ACC112 (cell line): ENCODE results near the gene EXPH5.
"Not testable (repeated sequence)": the region's sequence is repeated elsewhere in the genome, so short reads cannot be mapped to it uniquely, and the experiment has no call there.

Source experiments
- H2AFZ ChIP-seq: fragments of 200-600 bp; sonication (generic); one replicate; pipeline ENCODE4 v1.6.0; 2017; ENCODE audit warnings: antibody characterized with exemption, low read length; ENCODE audit not compliant: unreplicated experiment
- H3K27ac ChIP-seq: fragments of 200-600 bp; sonication (generic); 2 replicates; pipeline ENCODE4 v1.5.1; 2014; ENCODE audit warnings: low read depth, mild to moderate bottlenecking, antibody characterized with exemption, low read length, moderate library complexity
- H3K27me3 ChIP-seq: fragments of 200-600 bp; sonication (generic); 2 replicates; pipeline ENCODE4 v1.6.1; 2014; ENCODE audit warnings: mild to moderate bottlenecking, antibody characterized with exemption, low read length, moderate library complexity, mixed read lengths; ENCODE audit not compliant: insufficient read depth
- H3K36me3 ChIP-seq: fragments of 200-600 bp; sonication (generic); 2 replicates; pipeline ENCODE4 v1.6.1; 2016; ENCODE audit warnings: mild to moderate bottlenecking, antibody characterized with exemption, low read length, moderate library complexity, mixed read lengths; ENCODE audit not compliant: insufficient read depth
- H3K4me1 ChIP-seq: fragments of 200-600 bp; sonication (generic); one replicate; pipeline ENCODE4 v1.6.1; 2016; ENCODE audit warnings: low read length, mixed read lengths; ENCODE audit not compliant: insufficient read depth, unreplicated experiment, control insufficient read depth
- H3K4me3 ChIP-seq: fragments of 200-600 bp; sonication (generic); 2 replicates; pipeline ENCODE4 v1.5.1; 2014; ENCODE audit warnings: mild to moderate bottlenecking, low read depth, low read length
- H3K79me2 ChIP-seq: fragments of 200-600 bp; sonication (generic); one replicate; pipeline ENCODE4 v1.6.0; 2016; ENCODE audit warnings: low read length; ENCODE audit not compliant: control insufficient read depth, unreplicated experiment, insufficient read depth

Gene EXPH5

GRCh38 chr11:108593214-108593922 lies at the start of gene EXPH5:
EXPH5 (minus strand) TSS chr11:108593768; CDS start chr11:108593536, 232 bp downstream.
- H3K27ac ChIP-seq = no peak within 1 kb of the TSS
- peak within 1 kb of the TSS; percentile 95 for H2AFZ ChIP-seq
- no peaks in the 10 kb centered on the region for H3K36me3 ChIP-seq
- H3K79me2 ChIP-seq = no peaks in the 10 kb centered on the region
- H3K4me1 ChIP-seq = peaks cover 4% of the 10 kb centered on the region
- peak within 1 kb of the TSS; percentile 94 for H3K4me3 ChIP-seq
- H3K27me3 ChIP-seq = peaks cover 37% of the 10 kb centered on the region

GRCh38 chr11:108641752-108642151 lies 48.2 kb upstream of the EXPH5 start:
- not testable (repeated sequence) for H2AFZ ChIP-seq, H3K27ac ChIP-seq, H3K36me3 ChIP-seq, H3K27me3 ChIP-seq, H3K4me1 ChIP-seq, H3K79me2 ChIP-seq, H3K4me3 ChIP-seq

GRCh38 chr11:108639146-108639545 lies 45.6 kb upstream of the EXPH5 start:
- no peaks in the 10 kb centered on the region for H3K36me3 ChIP-seq
- H3K27me3 ChIP-seq = no peaks in the 10 kb centered on the region
- no peak overlapping the region for H2AFZ ChIP-seq
- H3K4me1 ChIP-seq = no peaks in the 10 kb centered on the region
- no peak overlapping the region for H3K27ac ChIP-seq
- no peaks in the 10 kb centered on the region for H3K79me2 ChIP-seq
- no peak overlapping the region for H3K4me3 ChIP-seq

- Histone ChIP-seq H3K27me3 (no peaks in the 10 kb centered on the region), H3K4me1 (no peaks in the 10 kb centered on the region), H2AFZ (no peak overlapping the region), H3K36me3 (no peaks in the 10 kb centered on the region), H3K79me2 (no peaks in the 10 kb centered on the region), H3K4me3 (no peak overlapping the region), H3K27ac (no peak overlapping the region)
Observed at GRCh38 chr11:108636222-108636621, 42.7 kb upstream of the EXPH5 start.

GRCh38 chr11:108635106-108635505 lies 41.5 kb upstream of the EXPH5 start:
- no peak overlapping the region for H2AFZ ChIP-seq
- no peaks in the 10 kb centered on the region for H3K79me2 ChIP-seq
- no peaks in the 10 kb centered on the region for H3K4me1 ChIP-seq
- no peaks in the 10 kb centered on the region for H3K27me3 ChIP-seq
- H3K27ac ChIP-seq = no peak overlapping the region
- no peak overlapping the region for H3K4me3 ChIP-seq
- no peaks in the 10 kb centered on the region for H3K36me3 ChIP-seq

- Histone ChIP-seq H3K27me3 (no peaks in the 10 kb centered on the region), H3K4me1 (no peaks in the 10 kb centered on the region), H3K79me2 (no peaks in the 10 kb centered on the region), H3K4me3 (no peak overlapping the region), H2AFZ (no peak overlapping the region), H3K36me3 (no peaks in the 10 kb centered on the region), H3K27ac (no peak overlapping the region)
Observed at GRCh38 chr11:108632041-108632704, 38.6 kb upstream of the EXPH5 start.

- Histone ChIP-seq H3K4me1 (no peaks in the 10 kb centered on the region), H3K27ac (no peak overlapping the region), H3K4me3 (no peak overlapping the region), H2AFZ (no peak overlapping the region), H3K79me2 (no peaks in the 10 kb centered on the region), H3K27me3 (no peaks in the 10 kb centered on the region), H3K36me3 (no peaks in the 10 kb centered on the region)
Observed at GRCh38 chr11:108629274-108629673, 35.7 kb upstream of the EXPH5 start.

GRCh38 chr11:108628812-108629211 lies 35.2 kb upstream of the EXPH5 start:
- no peak overlapping the region for H3K4me3 ChIP-seq
- no peaks in the 10 kb centered on the region for H3K4me1 ChIP-seq
- no peak overlapping the region for H3K27ac ChIP-seq
- H2AFZ ChIP-seq = no peak overlapping the region
- H3K79me2 ChIP-seq = no peaks in the 10 kb centered on the region
- H3K36me3 ChIP-seq = no peaks in the 10 kb centered on the region
- H3K27me3 ChIP-seq = no peaks in the 10 kb centered on the region

GRCh38 chr11:108628326-108628725 lies 34.8 kb upstream of the EXPH5 start:
- H3K4me3 ChIP-seq = no peak overlapping the region
- H3K4me1 ChIP-seq = no peaks in the 10 kb centered on the region
- no peak overlapping the region for H2AFZ ChIP-seq
- H3K79me2 ChIP-seq = no peaks in the 10 kb centered on the region
- no peaks in the 10 kb centered on the region for H3K27me3 ChIP-seq
- no peak overlapping the region for H3K27ac ChIP-seq
- no peaks in the 10 kb centered on the region for H3K36me3 ChIP-seq

- Histone ChIP-seq H3K4me3 (no peak overlapping the region), H3K27me3 (no peaks in the 10 kb centered on the region), H3K36me3 (no peaks in the 10 kb centered on the region), H3K79me2 (no peaks in the 10 kb centered on the region), H3K27ac (no peak overlapping the region), H3K4me1 (no peaks in the 10 kb centered on the region), H2AFZ (no peak overlapping the region)
Observed at GRCh38 chr11:108624196-108624925, 30.8 kb upstream of the EXPH5 start.
